OCI-M1 (cell line): ENCODE measurements around the gene ZMAT5.
A peak's percentile ranks its signal among the peaks of the same experiment; 100 is the strongest.

Experiments
- DNase-seq: peaks from one replicate; lab custom pipeline; 2025; lab: John Stamatoyannopoulos, UW

Gene ZMAT5

GRCh38 chr22:29766632-29767170, at the start of gene ZMAT5:
Gene ZMAT5, minus strand, starts transcription at chr22:29767007. Its CDS starts 18,463 bp downstream, at chr22:29748544.
- peak; percentile 98 for DNase-seq

GRCh38 chr22:29816539-29816938, 49.7 kb upstream of the ZMAT5 start:
- DNase-seq = no peak

GRCh38 chr22:29816128-29816527, 49.3 kb upstream of the ZMAT5 start:
- no peak for DNase-seq

DNA sequence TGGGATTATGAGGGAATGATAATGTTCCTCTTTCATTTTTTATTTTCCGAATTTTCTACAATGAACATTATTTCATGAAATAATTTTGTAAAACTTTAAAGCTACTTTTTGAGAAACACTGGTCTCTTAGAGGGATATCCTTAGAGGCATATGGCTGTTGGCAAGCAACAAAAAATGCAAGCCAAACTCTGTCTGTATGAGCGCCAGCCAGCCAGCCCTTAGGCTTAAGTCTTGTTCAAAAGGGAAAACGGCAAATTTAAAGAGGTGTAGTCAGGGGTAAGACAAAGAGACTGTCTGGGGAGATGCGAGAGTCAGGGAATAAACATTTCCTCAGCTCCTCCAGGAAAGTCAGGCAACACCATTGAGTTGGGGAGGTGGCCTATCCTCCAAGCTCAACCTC, 48.8 kb upstream of the ZMAT5 start:
- DNase-seq = no peak

DNA sequence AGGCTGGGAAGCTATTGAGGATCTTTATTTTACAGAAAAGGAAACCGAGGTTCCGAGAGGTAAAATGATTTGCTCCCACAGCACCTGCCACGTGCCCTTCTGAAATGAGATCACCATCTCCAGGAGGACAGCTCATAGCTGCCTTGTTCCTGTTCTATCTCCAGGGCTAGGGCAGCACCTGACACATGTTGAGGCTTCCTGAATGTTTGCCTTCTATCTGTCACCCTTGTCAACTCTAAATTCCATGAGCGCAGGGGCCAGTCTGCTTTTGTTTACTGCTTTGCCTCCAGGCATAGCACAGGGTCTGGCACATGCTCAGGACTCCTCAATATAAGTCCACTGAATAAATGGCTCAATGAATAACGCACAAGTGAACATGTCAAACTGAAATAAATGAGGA, 47.2 kb upstream of the ZMAT5 start:
- no peak for DNase-seq

GRCh38 chr22:29813563-29813962, 46.8 kb upstream of the ZMAT5 start:
- peak; percentile 24 for DNase-seq

DNA sequence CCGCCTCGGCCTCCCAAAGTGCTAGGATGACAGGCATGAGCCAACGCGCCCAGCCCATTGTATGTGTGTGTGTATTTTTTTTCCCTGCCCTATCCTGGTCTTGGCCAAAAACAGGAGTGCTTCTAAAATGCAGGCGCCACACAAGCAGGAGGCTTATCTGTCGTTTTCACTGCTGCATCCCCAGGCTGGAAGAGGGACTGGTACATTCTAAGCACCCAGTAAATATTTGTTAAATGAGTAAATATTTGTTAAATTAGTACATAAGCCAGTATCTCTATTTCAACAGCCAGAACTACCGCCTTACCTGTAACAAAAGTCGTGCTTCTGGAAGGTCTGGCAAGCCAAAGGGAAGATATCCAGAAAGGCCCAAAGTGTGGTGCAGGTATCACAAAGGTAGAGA, 46.3 kb upstream of the ZMAT5 start:
- no peak for DNase-seq

GRCh38 chr22:29811377-29811776, 44.6 kb upstream of the ZMAT5 start:
- no peak for DNase-seq

- no peak for DNase-seq
These were observed 43.4 kb upstream of the ZMAT5 start for GRCh38 chr22:29810216-29810615.

- DNase-seq = no peak
These were observed 39.4 kb upstream of the ZMAT5 start for GRCh38 chr22:29806196-29806595.

DNA sequence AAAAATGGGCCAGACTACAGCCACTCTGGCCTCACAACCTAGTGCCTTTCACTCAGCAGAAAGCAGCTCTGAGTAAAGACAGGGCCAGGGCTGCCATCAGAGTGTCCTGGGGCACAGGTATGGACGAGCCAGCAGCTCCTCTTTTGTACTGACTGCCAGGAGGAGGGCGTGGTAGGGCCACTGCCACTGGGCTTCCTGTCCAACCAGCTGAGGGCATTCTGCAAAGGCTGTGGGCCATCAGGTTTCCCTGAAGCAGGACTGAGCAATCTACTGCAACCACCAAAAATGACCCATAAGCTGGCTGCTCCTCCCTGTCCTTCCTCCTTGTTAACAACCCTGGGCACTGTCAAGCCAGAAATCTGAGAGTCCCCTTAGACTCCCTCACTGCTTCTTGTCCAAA, 38.2 kb upstream of the ZMAT5 start:
- DNase-seq = no peak

- no peak for DNase-seq
These were observed 36.4 kb upstream of the ZMAT5 start for GRCh38 chr22:29803190-29803589.

- no peak for DNase-seq
These were observed 35.0 kb upstream of the ZMAT5 start for GRCh38 chr22:29801796-29802195.

GRCh38 chr22:29801153-29801552, 34.3 kb upstream of the ZMAT5 start:
- DNase-seq = no peak

GRCh38 chr22:29799217-29799680, 32.4 kb upstream of the ZMAT5 start:
- peak; percentile 91 for DNase-seq

DNA sequence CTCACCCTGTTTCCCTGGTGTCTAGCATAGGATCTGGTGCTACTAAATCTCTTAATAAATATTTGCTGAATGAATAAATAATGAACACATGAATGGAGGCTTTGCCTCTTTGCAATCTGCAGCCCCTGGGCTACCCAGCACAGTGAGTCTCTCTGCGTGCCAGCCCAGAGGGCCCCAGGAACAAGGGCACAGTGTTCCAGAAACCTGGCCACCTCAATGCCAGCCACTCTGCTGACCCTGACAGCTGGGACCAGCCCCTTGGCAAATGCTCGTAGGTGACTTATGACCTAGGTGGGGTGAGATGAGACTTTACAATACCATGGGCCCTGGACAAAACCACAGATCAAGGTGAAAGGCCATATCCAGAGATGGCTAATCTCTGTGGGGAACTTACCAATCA, 32.0 kb upstream of the ZMAT5 start:
- DNase-seq = no peak

GRCh38 chr22:29798318-29798717, 31.5 kb upstream of the ZMAT5 start:
- DNase-seq = peak; percentile 59

GRCh38 chr22:29797351-29797750, 30.5 kb upstream of the ZMAT5 start:
- no peak for DNase-seq

DNA sequence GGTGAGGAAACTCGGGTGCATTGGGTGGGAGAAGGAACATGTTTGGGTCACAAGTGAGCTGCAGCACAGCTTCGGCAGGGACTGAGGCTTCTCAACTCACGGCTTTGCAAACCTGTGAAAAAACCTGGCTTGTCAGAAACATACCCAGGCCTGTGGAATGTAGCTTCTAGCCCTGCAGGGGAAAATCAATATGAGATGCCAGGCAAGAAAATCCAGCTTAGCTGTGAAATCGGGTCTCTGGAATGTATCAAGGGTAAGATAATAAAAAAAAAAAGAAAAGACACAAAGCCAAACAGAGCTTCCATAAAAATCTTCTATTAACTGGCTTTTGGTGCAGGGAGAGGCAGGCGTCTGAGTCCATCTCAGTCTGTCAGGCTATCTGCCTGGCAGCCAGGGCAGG, 28.9 kb upstream of the ZMAT5 start:
- DNase-seq = no peak

- DNase-seq = no peak
These were observed 26.6 kb upstream of the ZMAT5 start for GRCh38 chr22:29793396-29793795.

GRCh38 chr22:29790061-29790460, 23.3 kb upstream of the ZMAT5 start:
- DNase-seq = no peak

- DNase-seq = no peak
These were observed 21.8 kb upstream of the ZMAT5 start for GRCh38 chr22:29788339-29789279.

DNA sequence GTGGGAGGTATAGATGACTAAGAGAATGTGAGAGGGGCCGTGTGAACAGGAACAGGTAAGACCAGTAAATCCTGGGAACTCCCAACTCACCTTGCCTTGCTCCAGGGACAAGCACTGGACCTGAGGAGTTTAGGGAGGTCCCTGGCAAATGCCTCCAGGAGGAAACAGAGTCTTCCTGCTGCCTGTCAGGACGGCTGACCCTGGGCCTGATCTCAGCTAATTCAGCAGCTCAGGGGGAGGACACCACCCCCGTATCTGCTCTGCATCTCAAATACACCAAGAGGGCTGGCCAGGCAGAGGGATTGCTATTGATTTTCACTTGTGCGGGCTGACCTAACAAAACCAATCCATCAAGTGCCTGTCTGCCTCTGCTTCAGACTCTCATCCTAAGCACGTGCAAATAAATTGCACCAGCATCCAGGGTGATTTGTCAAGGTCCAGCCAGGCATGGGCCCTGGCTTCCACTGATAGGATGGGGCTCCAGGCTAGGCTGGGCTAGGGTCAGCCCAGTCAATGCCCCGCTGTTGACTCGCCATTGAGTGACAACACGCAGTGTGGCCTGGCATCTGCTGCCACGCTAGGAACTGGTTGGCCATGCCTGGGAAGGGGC, 20.7 kb upstream of the ZMAT5 start:
- DNase-seq = no peak
